IMR-90 (cell line): ENCODE data around the gene C3orf22. TPM values are rescaled to one million over a fixed set of nuclear protein-coding genes. Genes with fewer than 3 reads are reported as not detected.

Source experiments
- ATAC-seq: fragments of 200-7000 bp; cut with Tn5 transposase; 2 replicates; pipeline ENCODE4 v1.9.1; 2020; ENCODE audit warnings: low read depth, mild to moderate bottlenecking, moderate library complexity
- BruUV-seq: library from RNA; stranded (reverse); fragments of 400-500 nt; replicated peaks from 2 replicates; lab custom pipeline; 2021; lab: Mats Ljungman, UMichigan
- CTCF ChIA-PET: fragments of 300-600 bp; formaldehyde crosslinking; extraction: SDS; loops from one replicate; lab custom pipeline; 2021; ENCODE audit warnings: antibody characterized with exemption; lab: Yijun Ruan, JAX
- POLR2A ChIA-PET: fragments of 300-600 bp; sonication (Branson Sonifier 250); formaldehyde crosslinking; loops from one replicate; lab custom pipeline; 2022; ENCODE audit warnings: antibody characterized with exemption; ENCODE audit not compliant: unreplicated experiment; lab: Charles Lee
- DNase-seq: peaks from one replicate; pipeline ENCODE4 v3.0.0; 2013
- H2AFZ ChIP-seq: replicated peaks from 2 replicates; pipeline ENCODE3; 2013; ENCODE audit warnings: low read length, mild to moderate bottlenecking; ENCODE audit not compliant: poor library complexity
- H2AK5ac ChIP-seq: 2 replicates; pipeline ENCODE4 v1.6.1; 2013; ENCODE audit warnings: low read depth, low read length, inconsistent platforms
- H2AK9ac ChIP-seq: replicated peaks from 2 replicates; pipeline ENCODE3; 2013; ENCODE audit warnings: mild to moderate bottlenecking, low read depth, low read length, moderate library complexity; ENCODE audit not compliant: poor library complexity
- H2BK120ac ChIP-seq: 2 replicates; pipeline ENCODE4 v1.6.1; 2013; ENCODE audit warnings: low read depth, low read length, inconsistent platforms
- H2BK15ac ChIP-seq: 3 replicates; pipeline ENCODE4 v1.6.1; 2013; ENCODE audit warnings: low read depth, low read length, inconsistent platforms
- H2BK20ac ChIP-seq: 2 replicates; pipeline ENCODE4 v1.6.1; 2013; ENCODE audit warnings: low read depth, mild to moderate bottlenecking, inconsistent platforms, low read length, moderate library complexity
- H2BK5ac ChIP-seq: 2 replicates; pipeline ENCODE4 v1.6.1; 2013; ENCODE audit warnings: mild to moderate bottlenecking, low read depth, low read length, inconsistent platforms; ENCODE audit not compliant: poor library complexity, severe bottlenecking
- H3K14ac ChIP-seq: replicated peaks from 2 replicates; pipeline ENCODE4 v1.6.1; 2013; ENCODE audit warnings: low read depth, low read length, inconsistent platforms
- H3K18ac ChIP-seq: 2 replicates; pipeline ENCODE4 v1.6.1; 2013; ENCODE audit warnings: low read depth, low read length, control low read depth
- H3K23ac ChIP-seq: 2 replicates; pipeline ENCODE4 v1.6.1; 2013; ENCODE audit warnings: low read depth, low read length, inconsistent platforms
- H3K27ac ChIP-seq: 2 replicates; pipeline ENCODE4 v1.5.1; 2013; ENCODE audit warnings: mild to moderate bottlenecking, control low read depth, low read length; ENCODE audit not compliant: insufficient read depth
- H3K27me3 ChIP-seq: 2 replicates; pipeline ENCODE4 v1.6.1; 2013; ENCODE audit warnings: low read length; ENCODE audit not compliant: control insufficient read depth, insufficient read depth
- H3K36me3 ChIP-seq: 2 replicates; pipeline ENCODE4 v1.6.1; 2013; ENCODE audit warnings: low read length, mixed read lengths; ENCODE audit not compliant: control insufficient read depth, insufficient read depth
- H3K4ac ChIP-seq: 2 replicates; pipeline ENCODE4 v1.6.1; 2013; ENCODE audit warnings: low read depth, low read length, inconsistent platforms
- H3K4me1 ChIP-seq: 2 replicates; pipeline ENCODE4 v1.6.1; 2013; ENCODE audit warnings: low read length, mixed read lengths; ENCODE audit not compliant: control insufficient read depth, insufficient read depth
- H3K4me2 ChIP-seq: 2 replicates; pipeline ENCODE4 v1.6.1; 2013; ENCODE audit warnings: low read depth, mild to moderate bottlenecking, control low read depth, low read length, moderate library complexity
- H3K4me3 ChIP-seq: 2 replicates; pipeline ENCODE4 v1.5.1; 2013; ENCODE audit warnings: low read depth, mild to moderate bottlenecking, control low read depth, low read length, moderate library complexity; ENCODE audit not compliant: insufficient read depth
- H3K56ac ChIP-seq: 2 replicates; pipeline ENCODE4 v1.6.1; 2013; ENCODE audit warnings: low read length, inconsistent platforms; ENCODE audit not compliant: insufficient read depth; ENCODE audit errors: extremely low read depth
- H3K79me1 ChIP-seq, 2 experiments: 2 replicates each; pipeline ENCODE4 v1.6.1; 2013; ENCODE audit warnings: low read length in 2 of 2, inconsistent platforms in 1 of 2, low read depth in 1 of 2
- H3K9ac ChIP-seq: 2 replicates; pipeline ENCODE4 v1.6.1; 2013; ENCODE audit warnings: low read depth, low read length, control low read depth
- H3K9me1 ChIP-seq: 2 replicates; pipeline ENCODE4 v1.6.1; 2013; ENCODE audit warnings: low read length, inconsistent platforms; ENCODE audit not compliant: insufficient read depth
- H3K9me3 ChIP-seq: 2 replicates; pipeline ENCODE4 v1.6.1; 2013; ENCODE audit warnings: low read length; ENCODE audit not compliant: control insufficient read depth, insufficient read depth
- H4K20me1 ChIP-seq: 2 replicates; pipeline ENCODE4 v1.6.1; 2013; ENCODE audit warnings: low read length, inconsistent platforms; ENCODE audit not compliant: insufficient read depth
- H4K5ac ChIP-seq: 2 replicates; pipeline ENCODE4 v1.6.1; 2013; ENCODE audit warnings: mild to moderate bottlenecking, low read depth, low read length, control low read depth
- H4K8ac ChIP-seq, 2 experiments: 2 replicates each; pipeline ENCODE4 v1.6.1; 2013; ENCODE audit warnings: low read depth in 2 of 2, low read length in 2 of 2, control low read depth in 1 of 2, inconsistent platforms in 1 of 2
- H4K91ac ChIP-seq: 2 replicates; pipeline ENCODE4 v1.6.1; 2013; ENCODE audit warnings: low read depth, low read length, inconsistent platforms; ENCODE audit not compliant: insufficient read depth
- BHLHE40 ChIP-seq: fragments of 150-350 bp; IDR thresholded peaks from 2 replicates; pipeline ENCODE4 v1.6.1; 2016; ENCODE audit warnings: mild to moderate bottlenecking, low read depth, low read length
- CEBPB ChIP-seq: IDR thresholded peaks from 2 replicates; pipeline ENCODE4 v1.6.1; 2012; ENCODE audit warnings: low read depth, low read length, improper control_type of control experiment
- CHD1 ChIP-seq: IDR thresholded peaks from 2 replicates; pipeline ENCODE4 v1.6.1; 2012; ENCODE audit warnings: low read depth, low read length, improper control_type of control experiment
- FOS ChIP-seq: fragments of 150-350 bp; IDR thresholded peaks from 2 replicates; pipeline ENCODE4 v1.6.1; 2016; ENCODE audit warnings: low read depth, low read length
- MAFK ChIP-seq: IDR thresholded peaks from 2 replicates; pipeline ENCODE4 v1.6.1; 2012; ENCODE audit warnings: low read depth, low read length, improper control_type of control experiment
- MAZ ChIP-seq: IDR thresholded peaks from 2 replicates; pipeline ENCODE4 v1.6.1; 2012; ENCODE audit warnings: low read depth, mild to moderate bottlenecking, low read length, improper control_type of control experiment, moderate library complexity, borderline replicate concordance
- MXI1 ChIP-seq: IDR thresholded peaks from 2 replicates; pipeline ENCODE4 v1.6.1; 2012; ENCODE audit warnings: low read depth, mild to moderate bottlenecking, low read length, moderate library complexity, borderline replicate concordance
- NFE2L2 ChIP-seq: fragments of 150-350 bp; IDR thresholded peaks from 2 replicates; pipeline ENCODE4 v1.6.1; 2016; ENCODE audit warnings: low read depth, mild to moderate bottlenecking, low read length
- POLR2A ChIP-seq: IDR thresholded peaks from 2 replicates; pipeline ENCODE4 v1.6.1; 2012; ENCODE audit warnings: mild to moderate bottlenecking, low read depth, low read length
- RCOR1 ChIP-seq: IDR thresholded peaks from 2 replicates; pipeline ENCODE4 v1.6.1; 2012; ENCODE audit warnings: mild to moderate bottlenecking, low read length, improper control_type of control experiment; ENCODE audit not compliant: insufficient replicate concordance
- RFX5 ChIP-seq: IDR thresholded peaks from 2 replicates; pipeline ENCODE4 v1.8.0; 2012; ENCODE audit warnings: low read depth, mild to moderate bottlenecking, low read length, moderate library complexity
- SMC3 ChIP-seq: fragments of 150-350 bp; IDR thresholded peaks from 2 replicates; pipeline ENCODE4 v1.6.1; 2016; ENCODE audit warnings: low read depth, mild to moderate bottlenecking, antibody characterized with exemption, low read length, moderate library complexity
- WGBS, 2 experiments: methylation state at CpG; one replicate each; pipeline versions ENCODE4 v1.1.5 to v1.1.7; 2013; ENCODE audit warnings: missing lambda C conversion rate in 2 of 2; ENCODE audit not compliant: insufficient read length in 1 of 2; ENCODE audit errors: extremely low coverage in 2 of 2; 5-methylcytosine and 5-hydroxymethylcytosine counted together
- dilution Hi-C: fragments of 300-500 bp; cut with HindIII; formaldehyde crosslinking; loops from one replicate; pipeline ENCODE4 v1.14.3; 2018; ENCODE audit warnings: low sequenced_read_pairs; ENCODE audit not compliant: unreplicated experiment
- in situ Hi-C: fragments of 300-500 bp; cut with MboI; formaldehyde crosslinking; loops from 3 replicates; pipeline ENCODE4 v1.14.3; 2019; ENCODE audit warnings: low sequenced_read_pairs, inconsistent platforms, mixed read lengths
- intact Hi-C: fragments of 100-400 bp; cut with micrococcal nuclease; formaldehyde crosslinking; loops from 2 replicates; pipeline ENCODE4 v1.10.0; 2022
- polyA plus RNA-seq, 3 experiments: library from polyadenylated mRNA; depleted of rRNA; stranded (reverse); fragments of >200 nt; gene quantifications; 2 replicates each; pipeline ENCODE4 v1.2.3, GENCODE V29; 2012; ENCODE audit warnings: low replicate concordance in 1 of 3
- total RNA-seq: library from RNA; depleted of rRNA; stranded (reverse); fragments of >200 nt; gene quantifications from 2 replicates; pipeline ENCODE4 v1.2.3, GENCODE V29; 2012
- TF ChIP-seq, protein P1 (sequence below): fragments of 150-350 bp; IDR thresholded peaks from 2 replicates; pipeline ENCODE4 v1.6.1; 2017; ENCODE audit warnings: mild to moderate bottlenecking, antibody characterized with exemption, low read length, low read depth
- TF ChIP-seq, protein P2 (sequence below): fragments of 150-350 bp; IDR thresholded peaks from 2 replicates; pipeline ENCODE4 v1.6.1; 2016; ENCODE audit warnings: low read depth, mild to moderate bottlenecking, low read length, moderate library complexity, borderline replicate concordance
- TF ChIP-seq, protein P3 (sequence below): conservative IDR thresholded peaks from 2 replicates; pipeline ENCODE4 v1.5.1; 2012; ENCODE audit warnings: mild to moderate bottlenecking, low read depth, low read length, improper control_type of control experiment

C3orf22 gene
- total and polyA plus RNA-seq, 2 of the 4 experiments (the other 2 are of a cell fraction), result not detected

DNA sequence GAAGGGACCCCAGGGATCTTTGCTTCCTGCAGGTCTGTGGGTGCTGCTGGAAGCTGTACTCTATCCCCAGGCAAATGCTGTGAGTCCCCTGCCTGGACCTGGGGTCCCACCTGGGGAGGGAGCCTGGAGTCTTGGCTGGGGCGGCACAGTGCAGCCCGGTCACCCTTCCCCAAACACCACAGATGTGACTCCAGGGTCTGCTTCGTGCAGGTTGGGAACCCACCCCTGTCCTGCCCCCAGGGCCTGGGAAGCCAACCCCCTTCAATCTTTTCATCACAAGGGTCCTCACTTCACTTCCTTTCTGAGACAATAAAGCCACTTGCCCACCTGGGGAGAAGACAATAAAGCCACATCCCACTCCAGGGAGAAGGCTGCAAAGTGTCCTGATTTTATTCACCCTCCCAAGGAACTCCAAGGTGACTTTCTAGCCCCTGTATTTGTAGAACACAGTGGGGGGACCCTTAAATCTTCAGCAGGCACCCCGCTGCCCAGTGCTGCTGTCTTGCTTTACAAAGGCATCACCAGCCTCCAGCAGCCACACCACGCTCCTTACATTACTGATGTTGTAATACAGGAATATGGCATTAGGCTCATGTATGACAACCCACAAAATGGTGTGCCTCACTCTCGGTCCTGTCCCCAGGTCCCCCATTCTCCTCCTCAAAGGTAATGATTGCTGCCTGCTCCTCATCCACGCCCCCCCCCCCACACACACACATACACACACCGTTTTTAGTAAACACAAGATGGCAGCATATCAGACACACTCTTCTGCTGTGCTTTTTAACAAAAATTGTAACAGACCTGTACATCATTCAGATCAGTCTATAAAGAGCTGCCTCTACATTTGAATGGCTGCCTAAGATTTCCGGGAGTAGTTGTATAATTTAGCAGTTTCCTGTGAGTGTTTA, 9.9 kb downstream of the C3orf22 start:
- no peak overlapping the region for H2BK120ac ChIP-seq
- H4K20me1 ChIP-seq, result no peaks in the 10 kb centered on the region
- intact Hi-C loops (no loop called here), dilution Hi-C loops (no loop called here), in situ Hi-C loops (no loop called here)
- H4K5ac ChIP-seq, result no peak overlapping the region
- no peak overlapping the region for H3K27ac ChIP-seq
- no peak overlapping the region for H4K8ac ChIP-seq
- no peak overlapping the region for H2AFZ ChIP-seq
- H3K79me1 ChIP-seq, result no peaks in the 10 kb centered on the region
- no peak overlapping the region for H3K4me2 ChIP-seq
- H3K56ac ChIP-seq, result no peak overlapping the region
- ChIA-PET POLR2A (no interaction called here), CTCF (no interaction called here)
- no peak overlapping the region for H3K4ac ChIP-seq
- BruUV-seq, result no TSS peak
- H4K91ac ChIP-seq, result no peak overlapping the region
- H3K14ac ChIP-seq, result no peak overlapping the region
- no peak overlapping the region for H2BK20ac ChIP-seq
- H3K9me1 ChIP-seq, result no peaks in the 10 kb centered on the region
- H2BK15ac ChIP-seq, result no peak overlapping the region
- 31% methylated on average over 2 of the region's 9 CpGs; no CpG with 5 or more reads in 1 of the 2 experiments for WGBS, 2 experiments
- H3K18ac ChIP-seq, result no peak overlapping the region
- H3K9me3 ChIP-seq, result no peaks in the 10 kb centered on the region
- no peaks in the 10 kb centered on the region for H3K36me3 ChIP-seq
- ATAC-seq (no peak), DNase-seq (no peak)
- no peak overlapping the region for H3K9ac ChIP-seq
- no peak overlapping the region for H2AK5ac ChIP-seq
- H3K23ac ChIP-seq, result no peak overlapping the region
- H3K4me1 ChIP-seq, result no peaks in the 10 kb centered on the region
- no peak overlapping the region for H2BK5ac ChIP-seq
- H3K4me3 ChIP-seq, result no peak overlapping the region
- peaks cover 39% of the 10 kb centered on the region for H3K27me3 ChIP-seq
- no peak overlapping the region for H2AK9ac ChIP-seq
- TF ChIP-seq RFX5 (no peak), MAFK (no peak), BHLHE40 (no peak), CHD1 (no peak), CEBPB (no peak), MXI1 (no peak), POLR2A (no peak), RCOR1 (no peak), NFE2L2 (no peak), MAZ (no peak), SMC3 (no peak), FOS (no peak)
- TF ChIP-seq, protein P1, sequence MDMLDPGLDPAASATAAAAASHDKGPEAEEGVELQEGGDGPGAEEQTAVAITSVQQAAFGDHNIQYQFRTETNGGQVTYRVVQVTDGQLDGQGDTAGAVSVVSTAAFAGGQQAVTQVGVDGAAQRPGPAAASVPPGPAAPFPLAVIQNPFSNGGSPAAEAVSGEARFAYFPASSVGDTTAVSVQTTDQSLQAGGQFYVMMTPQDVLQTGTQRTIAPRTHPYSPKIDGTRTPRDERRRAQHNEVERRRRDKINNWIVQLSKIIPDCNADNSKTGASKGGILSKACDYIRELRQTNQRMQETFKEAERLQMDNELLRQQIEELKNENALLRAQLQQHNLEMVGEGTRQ, result no peak
- TF ChIP-seq, protein P2, sequence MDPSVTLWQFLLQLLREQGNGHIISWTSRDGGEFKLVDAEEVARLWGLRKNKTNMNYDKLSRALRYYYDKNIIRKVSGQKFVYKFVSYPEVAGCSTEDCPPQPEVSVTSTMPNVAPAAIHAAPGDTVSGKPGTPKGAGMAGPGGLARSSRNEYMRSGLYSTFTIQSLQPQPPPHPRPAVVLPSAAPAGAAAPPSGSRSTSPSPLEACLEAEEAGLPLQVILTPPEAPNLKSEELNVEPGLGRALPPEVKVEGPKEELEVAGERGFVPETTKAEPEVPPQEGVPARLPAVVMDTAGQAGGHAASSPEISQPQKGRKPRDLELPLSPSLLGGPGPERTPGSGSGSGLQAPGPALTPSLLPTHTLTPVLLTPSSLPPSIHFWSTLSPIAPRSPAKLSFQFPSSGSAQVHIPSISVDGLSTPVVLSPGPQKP, result no peak
- TF ChIP-seq, protein P3, sequence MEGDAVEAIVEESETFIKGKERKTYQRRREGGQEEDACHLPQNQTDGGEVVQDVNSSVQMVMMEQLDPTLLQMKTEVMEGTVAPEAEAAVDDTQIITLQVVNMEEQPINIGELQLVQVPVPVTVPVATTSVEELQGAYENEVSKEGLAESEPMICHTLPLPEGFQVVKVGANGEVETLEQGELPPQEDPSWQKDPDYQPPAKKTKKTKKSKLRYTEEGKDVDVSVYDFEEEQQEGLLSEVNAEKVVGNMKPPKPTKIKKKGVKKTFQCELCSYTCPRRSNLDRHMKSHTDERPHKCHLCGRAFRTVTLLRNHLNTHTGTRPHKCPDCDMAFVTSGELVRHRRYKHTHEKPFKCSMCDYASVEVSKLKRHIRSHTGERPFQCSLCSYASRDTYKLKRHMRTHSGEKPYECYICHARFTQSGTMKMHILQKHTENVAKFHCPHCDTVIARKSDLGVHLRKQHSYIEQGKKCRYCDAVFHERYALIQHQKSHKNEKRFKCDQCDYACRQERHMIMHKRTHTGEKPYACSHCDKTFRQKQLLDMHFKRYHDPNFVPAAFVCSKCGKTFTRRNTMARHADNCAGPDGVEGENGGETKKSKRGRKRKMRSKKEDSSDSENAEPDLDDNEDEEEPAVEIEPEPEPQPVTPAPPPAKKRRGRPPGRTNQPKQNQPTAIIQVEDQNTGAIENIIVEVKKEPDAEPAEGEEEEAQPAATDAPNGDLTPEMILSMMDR, result no peak
